Astrocyte (in vitro differentiated cells and primary cell): Measurements from ENCODE around the gene ZNF425. TPM values are rescaled to one million over a fixed set of nuclear protein-coding genes. Genes with fewer than 3 reads are reported as not detected.

Experiments used
- DNase-seq: peaks from one replicate; pipeline ENCODE4 v3.0.0-alpha.2; 2010; ENCODE audit warnings: low read depth
- FAIRE-seq: peaks from 2 replicates; lab custom pipeline; 2011; peaks lifted over from hg19 to GRCh38; lab: Jason Lieb, UNC
- H2AFZ ChIP-seq: 2 replicates; pipeline ENCODE4 v1.6.0; 2012; ENCODE audit warnings: low read depth, low read length, inconsistent platforms
- H3K27ac ChIP-seq: 2 replicates; pipeline ENCODE4 v1.5.1; 2011; ENCODE audit warnings: low read depth, low read length, inconsistent platforms
- H3K27me3 ChIP-seq: 2 replicates; pipeline ENCODE4 v1.6.0; 2011; ENCODE audit warnings: low read length, inconsistent platforms; ENCODE audit not compliant: insufficient read depth
- H3K36me3 ChIP-seq: 2 replicates; pipeline ENCODE4 v1.5.1; 2011; ENCODE audit warnings: low read length, inconsistent platforms; ENCODE audit not compliant: insufficient read depth
- H3K4me1 ChIP-seq: 2 replicates; pipeline ENCODE4 v1.5.1; 2011; ENCODE audit warnings: low read length, inconsistent platforms; ENCODE audit not compliant: insufficient read depth
- H3K4me2 ChIP-seq: 2 replicates; pipeline ENCODE4 v1.6.0; 2012; ENCODE audit warnings: low read length, inconsistent platforms
- H3K4me3 ChIP-seq: 2 replicates; pipeline ENCODE4 v1.5.1; 2011; ENCODE audit warnings: low read depth, mild to moderate bottlenecking, low read length, inconsistent platforms; ENCODE audit not compliant: insufficient read depth
- H3K79me2 ChIP-seq: 2 replicates; pipeline ENCODE4 v1.6.0; 2012; ENCODE audit warnings: mild to moderate bottlenecking, low read length, inconsistent platforms; ENCODE audit not compliant: insufficient read depth
- H3K9ac ChIP-seq: 2 replicates; pipeline ENCODE4 v1.6.0; 2012; ENCODE audit warnings: mild to moderate bottlenecking, low read length, inconsistent platforms
- H3K9me3 ChIP-seq: 2 replicates; pipeline ENCODE4 v1.5.1; 2012; ENCODE audit warnings: low read depth, mild to moderate bottlenecking, low read length, inconsistent platforms; ENCODE audit not compliant: insufficient read depth
- H4K20me1 ChIP-seq: 2 replicates; pipeline ENCODE4 v1.6.0; 2012; ENCODE audit warnings: low read length, inconsistent platforms; ENCODE audit not compliant: insufficient read depth
- H3K27ac Mint-ChIP-seq: one replicate; pipeline ENCODE4 v1.8.0; 2021; ENCODE audit warnings: mild to moderate bottlenecking, mixed read lengths; ENCODE audit not compliant: unreplicated experiment
- H3K27me3 Mint-ChIP-seq: one replicate; pipeline ENCODE4 v1.8.0; 2021; ENCODE audit warnings: low read depth, mixed read lengths; ENCODE audit not compliant: unreplicated experiment
- H3K36me3 Mint-ChIP-seq: one replicate; pipeline ENCODE4 v1.8.0; 2021; ENCODE audit warnings: low read depth, mixed read lengths; ENCODE audit not compliant: unreplicated experiment
- H3K4me1 Mint-ChIP-seq: one replicate; pipeline ENCODE4 v1.8.0; 2021; ENCODE audit warnings: low read depth, mixed read lengths; ENCODE audit not compliant: unreplicated experiment
- H3K4me3 Mint-ChIP-seq: one replicate; pipeline ENCODE4 v1.8.0; 2021; ENCODE audit warnings: mild to moderate bottlenecking, moderate library complexity, mixed read lengths; ENCODE audit not compliant: unreplicated experiment
- H3K9me3 Mint-ChIP-seq: one replicate; pipeline ENCODE4 v1.8.0; 2021; ENCODE audit warnings: mild to moderate bottlenecking, mixed read lengths; ENCODE audit not compliant: unreplicated experiment
- EZH2 ChIP-seq: IDR thresholded peaks from 2 replicates; pipeline ENCODE4 v1.6.1; 2012; ENCODE audit warnings: mild to moderate bottlenecking, low read length, inconsistent platforms; ENCODE audit not compliant: insufficient read depth
- total RNA-seq: library from RNA; stranded (reverse); gene quantifications from 2 replicates; pipeline ENCODE4 v1.2.1, GENCODE V29; 2021
- TF ChIP-seq, protein P1 (sequence below): IDR thresholded peaks from 2 replicates; pipeline ENCODE4 v1.5.1; 2011; ENCODE audit warnings: low read depth, mild to moderate bottlenecking, inconsistent platforms, low read length, moderate library complexity; ENCODE audit not compliant: insufficient read depth

ZNF425 gene
- total RNA-seq, 1 donor from 2014 or later = 5.9 TPM

DNA sequence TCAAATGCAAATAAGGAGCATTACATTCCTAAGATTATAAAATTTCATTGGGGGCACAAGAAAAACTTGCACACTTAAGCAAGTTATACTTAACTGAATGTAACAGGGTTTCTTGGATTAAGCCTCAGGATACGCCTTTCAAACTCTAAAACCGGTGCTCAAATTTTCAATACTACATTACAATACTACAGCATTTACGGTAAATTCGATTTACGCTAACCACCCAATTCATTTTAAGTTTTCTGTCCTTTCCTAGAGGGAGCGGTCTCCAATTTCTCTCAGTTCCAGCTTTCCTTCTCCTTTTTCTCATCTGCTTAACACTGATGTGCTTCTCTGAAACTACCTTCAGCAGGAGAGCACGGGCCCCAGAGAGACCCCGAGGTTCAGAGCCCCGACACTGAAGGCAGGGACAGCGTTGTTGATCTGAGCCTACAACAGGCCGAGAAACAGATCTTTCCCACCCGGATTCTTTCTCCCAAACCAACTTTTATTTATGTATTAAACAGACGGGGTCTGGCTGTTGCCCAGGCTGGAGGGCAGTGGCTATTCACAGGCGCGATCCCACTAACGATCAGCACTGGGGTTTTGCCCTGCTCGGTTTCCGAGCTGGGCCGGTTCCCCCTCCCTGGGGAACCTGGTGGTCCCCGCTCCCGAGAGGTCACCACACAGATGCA, 798 bp downstream of the ZNF425 start:
- Histone ChIP-seq H3K9ac (peak overlapping the region; percentile 98), H3K9me3 (peaks cover under 1% of the 10 kb centered on the region), H2AFZ (peak overlapping the region; percentile 97), H3K27me3 (no peaks in the 10 kb centered on the region), H3K4me1 (peaks cover 6% of the 10 kb centered on the region), H3K36me3 (no peaks in the 10 kb centered on the region), H4K20me1 (no peaks in the 10 kb centered on the region), H3K79me2 (peaks cover 40% of the 10 kb centered on the region), H3K27ac (peak overlapping the region; percentile 94), H3K4me2 (peak overlapping the region; percentile 91), H3K4me3 (peak overlapping the region; percentile 83)
- Mint-ChIP-seq H3K36me3 (peaks cover 8% of the 10 kb centered on the region), H3K27me3 (no peaks in the 10 kb centered on the region), H3K4me1 (peaks cover 7% of the 10 kb centered on the region), H3K9me3 (no peaks in the 10 kb centered on the region), H3K4me3 (peak overlapping the region; percentile 97), H3K27ac (peak overlapping the region; percentile 92)
- FAIRE-seq (no peak), DNase-seq (no peak)
- TF ChIP-seq EZH2 = no peak
- TF ChIP-seq, protein P1, sequence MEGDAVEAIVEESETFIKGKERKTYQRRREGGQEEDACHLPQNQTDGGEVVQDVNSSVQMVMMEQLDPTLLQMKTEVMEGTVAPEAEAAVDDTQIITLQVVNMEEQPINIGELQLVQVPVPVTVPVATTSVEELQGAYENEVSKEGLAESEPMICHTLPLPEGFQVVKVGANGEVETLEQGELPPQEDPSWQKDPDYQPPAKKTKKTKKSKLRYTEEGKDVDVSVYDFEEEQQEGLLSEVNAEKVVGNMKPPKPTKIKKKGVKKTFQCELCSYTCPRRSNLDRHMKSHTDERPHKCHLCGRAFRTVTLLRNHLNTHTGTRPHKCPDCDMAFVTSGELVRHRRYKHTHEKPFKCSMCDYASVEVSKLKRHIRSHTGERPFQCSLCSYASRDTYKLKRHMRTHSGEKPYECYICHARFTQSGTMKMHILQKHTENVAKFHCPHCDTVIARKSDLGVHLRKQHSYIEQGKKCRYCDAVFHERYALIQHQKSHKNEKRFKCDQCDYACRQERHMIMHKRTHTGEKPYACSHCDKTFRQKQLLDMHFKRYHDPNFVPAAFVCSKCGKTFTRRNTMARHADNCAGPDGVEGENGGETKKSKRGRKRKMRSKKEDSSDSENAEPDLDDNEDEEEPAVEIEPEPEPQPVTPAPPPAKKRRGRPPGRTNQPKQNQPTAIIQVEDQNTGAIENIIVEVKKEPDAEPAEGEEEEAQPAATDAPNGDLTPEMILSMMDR = no peak

DNA sequence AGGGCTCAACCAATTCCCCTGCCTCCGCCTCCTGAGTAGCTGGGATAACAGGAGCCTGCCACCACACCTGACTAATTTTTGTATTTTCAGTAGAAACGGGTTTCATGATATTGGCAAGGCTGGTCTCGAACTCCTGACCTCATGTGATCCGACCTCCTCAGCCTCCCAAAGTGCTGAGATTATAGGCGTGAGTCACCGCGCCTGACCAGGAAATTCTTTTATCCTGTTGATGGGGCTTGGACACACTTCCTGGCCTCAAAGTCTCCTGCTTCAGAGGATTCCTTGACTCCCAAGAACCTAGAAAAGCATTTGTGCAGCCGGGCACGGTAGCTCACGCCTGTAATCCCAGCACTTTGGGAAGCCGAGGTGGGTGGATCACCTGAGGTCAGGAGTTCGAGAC, 16.2 kb downstream of the ZNF425 start:
- Mint-ChIP-seq H3K27ac (no peak overlapping the region), H3K4me3 (no peak overlapping the region), H3K9me3 (no peaks in the 10 kb centered on the region), H3K27me3 (no peaks in the 10 kb centered on the region), H3K36me3 (peaks cover 11% of the 10 kb centered on the region), H3K4me1 (no peaks in the 10 kb centered on the region)
- no peak for FAIRE-seq
- H3K79me2 ChIP-seq = no peaks in the 10 kb centered on the region
- no peaks in the 10 kb centered on the region for H3K36me3 ChIP-seq
- H3K9me3 ChIP-seq = no peaks in the 10 kb centered on the region
- no peaks in the 10 kb centered on the region for H3K27me3 ChIP-seq
- H3K4me3 ChIP-seq = no peak overlapping the region
- no peak overlapping the region for H2AFZ ChIP-seq
- no peaks in the 10 kb centered on the region for H3K4me1 ChIP-seq
- H3K9ac ChIP-seq = no peak overlapping the region
- no peak for TF ChIP-seq EZH2
- TF ChIP-seq, protein P1 = no peak
- no peak overlapping the region for H3K27ac ChIP-seq
- no peak for DNase-seq
- no peak overlapping the region for H3K4me2 ChIP-seq
- no peaks in the 10 kb centered on the region for H4K20me1 ChIP-seq

DNA sequence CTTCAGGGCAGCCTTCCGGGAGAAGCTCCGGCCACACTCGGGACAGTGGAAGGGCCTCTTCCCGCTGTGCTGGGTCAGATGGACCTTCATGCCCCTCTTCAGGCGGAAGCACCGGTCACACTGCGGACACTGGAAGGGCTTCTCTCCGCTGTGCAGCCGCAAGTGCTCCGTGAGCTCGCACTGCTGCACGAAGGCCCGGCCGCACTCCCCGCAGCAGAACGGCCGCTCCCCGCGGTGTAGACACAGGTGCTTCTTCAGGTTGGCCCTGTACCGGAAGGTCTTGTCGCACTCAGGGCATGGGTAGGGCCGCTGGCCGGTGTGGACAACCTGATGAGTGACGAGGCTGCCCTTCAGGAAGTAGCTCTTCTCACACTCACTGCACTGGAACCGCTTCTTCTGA, 21.4 kb downstream of the ZNF425 start:
- peaks cover 14% of the 10 kb centered on the region for H3K36me3 Mint-ChIP-seq
- H3K4me1 Mint-ChIP-seq = no peaks in the 10 kb centered on the region
- DNase-seq = no peak
- no peak for FAIRE-seq
- Histone ChIP-seq H3K4me3 (no peak overlapping the region), H2AFZ (no peak overlapping the region), H3K27ac (no peak overlapping the region), H3K9ac (no peak overlapping the region), H4K20me1 (no peaks in the 10 kb centered on the region), H3K79me2 (no peaks in the 10 kb centered on the region), H3K36me3 (no peaks in the 10 kb centered on the region), H3K9me3 (no peaks in the 10 kb centered on the region), H3K4me1 (no peaks in the 10 kb centered on the region), H3K27me3 (no peaks in the 10 kb centered on the region), H3K4me2 (no peak overlapping the region)
- no peaks in the 10 kb centered on the region for H3K27me3 Mint-ChIP-seq
- no peak for TF ChIP-seq EZH2
- TF ChIP-seq, protein P1 = no peak
- no peak overlapping the region for H3K4me3 Mint-ChIP-seq
- no peak overlapping the region for H3K27ac Mint-ChIP-seq
- no peaks in the 10 kb centered on the region for H3K9me3 Mint-ChIP-seq
